Measurements from ENCODE around the gene ANO8. TPM values are rescaled to one million over a fixed set of nuclear protein-coding genes. Genes with fewer than 3 reads are reported as not detected.
"Not testable (repeated sequence)": the region's sequence is repeated elsewhere in the genome, so short reads cannot be mapped to it uniquely, and the experiment has no call there.

The ANO8 gene
- total RNA-seq, 1 donor from 2014 or later = 6.6 TPM

- H3K9me3 Mint-ChIP-seq = no peaks in the 10 kb centered on the region
- peaks cover 17% of the 10 kb centered on the region for H3K36me3 Mint-ChIP-seq (ENCODE audit: low read depth)
- H3K27me3 Mint-ChIP-seq = no peaks in the 10 kb centered on the region
- H3K4me1 Mint-ChIP-seq = peaks cover 30% of the 10 kb centered on the region
- intact Hi-C loops (cut with micrococcal nuclease) = no loop called here
- peak; percentile 57 for DNase-seq
- H3K4me3 Mint-ChIP-seq = peak overlapping the region; percentile 76
- H3K27ac Mint-ChIP-seq = no peak overlapping the region
Measured at GRCh38 chr19:17303940-17304267, 30.8 kb downstream of the ANO8 start.

DNA sequence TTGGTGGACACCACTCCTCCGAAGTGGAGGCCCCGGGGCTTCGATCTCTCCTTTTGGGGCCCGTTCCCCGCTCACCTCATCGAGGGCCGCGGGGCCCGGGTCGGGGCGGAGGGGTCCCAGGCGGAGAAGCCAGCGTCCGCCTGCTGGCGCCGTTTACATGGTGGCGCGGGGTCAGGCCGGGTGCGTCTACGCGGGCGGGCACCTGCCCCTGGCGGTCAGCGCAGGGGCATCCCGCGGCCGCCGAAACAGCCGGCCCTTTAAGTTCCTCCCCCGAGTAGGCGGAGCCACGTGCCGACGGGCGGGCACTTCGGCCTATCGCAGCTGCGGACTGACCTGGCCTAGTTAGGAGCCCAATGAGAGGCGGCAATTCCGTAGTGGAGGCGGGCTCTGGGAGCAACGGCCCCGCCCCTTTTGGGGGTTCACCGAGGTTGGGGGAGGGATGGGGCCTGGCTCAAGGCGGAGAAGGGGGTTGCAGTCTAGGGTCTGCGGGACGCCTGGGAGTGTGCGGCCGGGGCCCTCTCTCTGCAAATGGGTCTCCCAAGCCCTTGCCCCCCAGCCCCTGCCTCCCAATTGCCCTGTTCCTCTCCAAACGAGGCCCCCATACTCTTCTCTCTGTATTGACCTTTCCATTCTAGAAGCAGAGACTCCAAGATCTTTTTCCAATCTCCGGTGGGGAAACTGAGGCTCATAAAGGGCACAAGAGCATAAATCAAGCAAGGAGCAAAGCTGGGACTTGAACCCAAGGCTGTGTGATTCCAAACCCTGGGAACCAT, 31.3 kb downstream of the ANO8 start, which contains the start of gene ABHD8:
ABHD8 (minus strand) TSS at position 259 of the 773 bp plus-strand sequence. CDS start 1,809 bp downstream, outside the sequence.
- DNase-seq = peak; percentile 99
- Mint-ChIP-seq H3K36me3 (ENCODE audit: low read depth) (peaks cover 19% of the 10 kb centered on the region), H3K9me3 (no peaks in the 10 kb centered on the region), H3K4me3 (peak within 1 kb of the TSS; percentile 76), H3K27me3 (no peaks in the 10 kb centered on the region), H3K27ac (peak within 1 kb of the TSS; percentile 62), H3K4me1 (peaks cover 30% of the 10 kb centered on the region)
- intact Hi-C loops (cut with micrococcal nuclease) = no loop called here

- intact Hi-C loops (cut with micrococcal nuclease) = no loop called here
- H3K27ac Mint-ChIP-seq = peak overlapping the region; percentile 20
Measured at GRCh38 chr19:17302391-17303166, 32.1 kb downstream of the ANO8 start.

DNA sequence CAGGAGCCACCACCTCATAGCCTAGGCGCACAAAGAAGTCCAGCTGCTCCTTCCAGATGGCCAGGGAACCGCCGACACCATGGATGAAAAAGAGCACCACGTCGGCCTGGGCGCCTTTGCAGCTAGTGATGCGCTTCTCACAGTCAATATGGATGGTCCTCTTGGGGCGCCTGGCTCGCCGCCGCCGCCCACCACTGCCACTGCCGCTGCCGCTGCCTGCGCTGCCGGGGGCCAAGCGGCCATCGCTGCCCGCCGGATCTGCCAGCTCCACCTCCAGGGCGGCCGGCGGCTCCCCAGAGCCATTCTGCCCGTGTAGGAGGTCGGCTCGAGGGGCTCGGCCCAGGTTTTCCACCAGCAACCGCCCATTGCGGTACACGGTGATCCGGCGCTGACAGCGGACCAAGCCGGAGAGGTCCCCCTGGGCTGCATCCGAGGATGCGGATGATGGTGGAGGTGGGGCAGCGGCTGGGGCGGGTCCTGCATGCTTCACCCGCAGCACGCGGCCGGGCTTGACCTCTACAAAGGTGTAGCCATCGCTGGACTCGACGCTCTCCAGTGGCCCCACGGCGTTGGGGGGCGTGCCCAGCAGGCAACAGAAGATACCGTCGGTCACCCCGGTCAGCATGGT, 33.5 kb downstream of the ANO8 start:
- intact Hi-C loops (cut with micrococcal nuclease) = no loop called here
- Mint-ChIP-seq H3K27me3 (no peaks in the 10 kb centered on the region), H3K27ac (no peak overlapping the region), H3K4me1 (peaks cover 24% of the 10 kb centered on the region), H3K36me3 (ENCODE audit: low read depth) (peaks cover 18% of the 10 kb centered on the region), H3K9me3 (no peaks in the 10 kb centered on the region), H3K4me3 (no peak overlapping the region)
- DNase-seq = no peak

More at GRCh38 chr19:17302391-17303166, 32.1 kb downstream of the ANO8 start:
- Mint-ChIP-seq H3K9me3 (no peaks in the 10 kb centered on the region), H3K36me3 (ENCODE audit: low read depth) (peaks cover 19% of the 10 kb centered on the region), H3K4me1 (peaks cover 26% of the 10 kb centered on the region), H3K4me3 (peak overlapping the region; percentile 76), H3K27me3 (no peaks in the 10 kb centered on the region)
- DNase-seq = peak; percentile 66

DNA sequence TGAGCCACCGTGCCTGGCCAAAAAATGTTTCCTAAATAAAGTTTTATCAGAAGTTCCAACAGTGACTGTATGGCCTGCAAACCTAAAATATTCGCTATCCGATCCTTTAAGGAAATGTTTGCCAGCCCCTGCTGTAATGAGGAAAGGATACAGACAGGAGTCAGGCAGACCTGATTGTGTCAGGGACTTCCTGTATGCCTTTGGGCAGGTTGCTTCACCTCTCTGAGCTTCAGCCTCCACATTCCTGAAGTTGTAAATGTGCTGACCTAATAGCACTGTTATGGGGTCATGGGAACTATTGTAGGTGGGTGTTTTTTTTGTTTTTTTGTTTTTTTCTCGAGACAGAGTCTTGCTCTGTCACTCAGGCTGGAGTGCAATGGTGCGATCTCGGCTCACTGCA, 37.7 kb downstream of the ANO8 start:
- H3K27me3 Mint-ChIP-seq = no peaks in the 10 kb centered on the region
- H3K36me3 Mint-ChIP-seq (ENCODE audit: low read depth) = peaks cover 17% of the 10 kb centered on the region
- no peak overlapping the region for H3K4me3 Mint-ChIP-seq
- no peak overlapping the region for H3K27ac Mint-ChIP-seq
- intact Hi-C loops (cut with micrococcal nuclease) = no loop called here
- no peak for DNase-seq
- no peaks in the 10 kb centered on the region for H3K9me3 Mint-ChIP-seq
- peaks cover 5% of the 10 kb centered on the region for H3K4me1 Mint-ChIP-seq

- intact Hi-C loops (cut with micrococcal nuclease) = no loop called here
- H3K27me3 Mint-ChIP-seq = no peaks in the 10 kb centered on the region
- peaks cover 3% of the 10 kb centered on the region for H3K4me1 Mint-ChIP-seq
- DNase-seq = no peak
- no peak overlapping the region for H3K27ac Mint-ChIP-seq
- H3K36me3 Mint-ChIP-seq (ENCODE audit: low read depth) = peaks cover 16% of the 10 kb centered on the region
- H3K4me3 Mint-ChIP-seq = no peak overlapping the region
- H3K9me3 Mint-ChIP-seq = no peaks in the 10 kb centered on the region
Measured at GRCh38 chr19:17296273-17296672, 38.4 kb downstream of the ANO8 start.

DNA sequence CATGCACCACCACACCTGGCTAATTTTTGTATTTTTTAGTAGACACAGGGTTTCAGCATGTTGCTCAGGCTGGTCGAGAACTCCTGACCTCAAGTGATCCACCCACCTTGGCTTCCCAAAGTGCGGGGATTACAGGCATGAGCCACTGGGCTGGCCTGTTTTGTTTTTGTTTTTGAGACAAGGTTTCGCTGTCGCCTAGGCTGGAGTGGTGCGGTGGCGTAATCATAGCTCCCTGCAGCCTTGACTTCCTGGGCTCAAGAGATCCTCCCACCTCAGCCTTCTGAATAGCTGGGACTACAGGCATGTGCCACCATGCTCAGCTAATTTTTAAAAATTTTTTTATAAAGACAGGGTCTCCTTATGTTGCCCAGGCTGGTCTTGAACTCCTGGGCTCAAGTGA, 39.1 kb downstream of the ANO8 start:
- H3K9me3 Mint-ChIP-seq; H3K27me3 Mint-ChIP-seq; H3K4me3 Mint-ChIP-seq; H3K27ac Mint-ChIP-seq; intact Hi-C loops (cut with micrococcal nuclease); DNase-seq; H3K4me1 Mint-ChIP-seq: not testable (repeated sequence)
- H3K36me3 Mint-ChIP-seq (ENCODE audit: low read depth) = peaks cover 14% of the 10 kb centered on the region

DNA sequence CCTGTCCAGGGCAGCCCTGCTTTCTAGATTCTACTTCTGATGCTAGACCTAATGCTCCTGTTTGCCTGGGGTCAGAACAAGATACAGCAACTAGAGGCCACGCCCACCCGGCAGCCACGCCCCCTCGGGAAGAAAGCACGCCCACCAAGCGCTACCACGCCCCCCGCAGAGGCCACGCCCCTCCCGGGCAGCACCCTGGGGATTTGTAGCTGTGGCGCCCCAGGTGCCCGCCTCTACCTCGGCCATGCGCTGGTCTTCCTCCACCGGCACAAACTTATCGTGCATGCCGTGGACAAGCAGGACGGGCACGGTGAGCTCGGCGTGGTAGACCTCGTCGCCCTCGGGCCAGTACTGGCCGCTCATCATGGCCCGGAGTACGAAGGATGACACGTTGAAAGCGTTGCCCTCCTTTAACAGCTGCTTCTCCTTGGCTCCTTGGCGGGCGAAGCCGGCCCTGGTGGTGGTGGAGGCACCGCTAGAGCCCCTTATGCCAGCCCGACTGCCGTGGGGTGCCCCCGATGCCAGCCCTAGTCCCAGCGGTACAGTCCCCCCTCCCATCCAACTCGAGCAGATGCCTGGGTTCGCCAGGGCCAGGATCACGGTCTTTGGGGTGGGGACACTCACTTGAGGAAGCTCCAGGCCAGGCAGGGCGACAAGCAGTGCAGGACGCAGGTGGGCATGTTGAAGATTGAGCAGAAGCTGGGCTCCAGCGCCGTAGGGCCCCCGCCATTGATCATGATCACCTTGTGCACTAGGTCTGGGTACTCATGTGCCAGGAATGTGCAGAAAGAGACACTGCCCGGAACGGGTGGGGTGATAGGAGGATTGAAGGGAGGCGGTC, 40.4 kb downstream of the ANO8 start:
- intact Hi-C loops (cut with micrococcal nuclease) = no loop called here
- no peak overlapping the region for H3K4me3 Mint-ChIP-seq
- peaks cover 3% of the 10 kb centered on the region for H3K4me1 Mint-ChIP-seq
- H3K36me3 Mint-ChIP-seq (ENCODE audit: low read depth) = peaks cover 10% of the 10 kb centered on the region
- peaks cover 7% of the 10 kb centered on the region for H3K27me3 Mint-ChIP-seq
- DNase-seq = peak; percentile 88
- H3K9me3 Mint-ChIP-seq = no peaks in the 10 kb centered on the region
- no peak overlapping the region for H3K27ac Mint-ChIP-seq

DNA sequence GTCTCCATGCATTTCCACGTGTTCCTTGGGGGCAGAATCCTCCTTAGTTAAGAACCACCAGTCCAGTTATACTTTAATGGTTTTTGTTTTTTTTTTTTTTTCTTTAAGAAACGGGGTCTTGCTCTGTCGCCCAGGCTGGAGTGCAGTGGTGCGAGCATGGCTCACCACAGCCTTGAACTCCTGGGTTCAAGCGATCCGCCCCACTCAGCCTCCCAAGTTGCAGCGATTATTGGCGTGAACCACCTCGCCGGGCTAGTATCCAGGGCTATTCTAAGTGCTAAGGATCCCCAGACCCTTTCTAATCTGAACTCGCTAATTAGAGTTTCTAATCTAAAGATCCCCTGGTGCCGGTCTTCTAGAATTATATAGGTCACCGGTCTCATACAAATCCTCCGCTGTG, 41.0 kb downstream of the ANO8 start:
- no peaks in the 10 kb centered on the region for H3K9me3 Mint-ChIP-seq
- peaks cover 3% of the 10 kb centered on the region for H3K4me1 Mint-ChIP-seq
- DNase-seq = no peak
- intact Hi-C loops (cut with micrococcal nuclease) = no loop called here
- H3K27me3 Mint-ChIP-seq = peaks cover 7% of the 10 kb centered on the region
- H3K4me3 Mint-ChIP-seq = no peak overlapping the region
- no peak overlapping the region for H3K27ac Mint-ChIP-seq
- peaks cover 8% of the 10 kb centered on the region for H3K36me3 Mint-ChIP-seq (ENCODE audit: low read depth)

DNA sequence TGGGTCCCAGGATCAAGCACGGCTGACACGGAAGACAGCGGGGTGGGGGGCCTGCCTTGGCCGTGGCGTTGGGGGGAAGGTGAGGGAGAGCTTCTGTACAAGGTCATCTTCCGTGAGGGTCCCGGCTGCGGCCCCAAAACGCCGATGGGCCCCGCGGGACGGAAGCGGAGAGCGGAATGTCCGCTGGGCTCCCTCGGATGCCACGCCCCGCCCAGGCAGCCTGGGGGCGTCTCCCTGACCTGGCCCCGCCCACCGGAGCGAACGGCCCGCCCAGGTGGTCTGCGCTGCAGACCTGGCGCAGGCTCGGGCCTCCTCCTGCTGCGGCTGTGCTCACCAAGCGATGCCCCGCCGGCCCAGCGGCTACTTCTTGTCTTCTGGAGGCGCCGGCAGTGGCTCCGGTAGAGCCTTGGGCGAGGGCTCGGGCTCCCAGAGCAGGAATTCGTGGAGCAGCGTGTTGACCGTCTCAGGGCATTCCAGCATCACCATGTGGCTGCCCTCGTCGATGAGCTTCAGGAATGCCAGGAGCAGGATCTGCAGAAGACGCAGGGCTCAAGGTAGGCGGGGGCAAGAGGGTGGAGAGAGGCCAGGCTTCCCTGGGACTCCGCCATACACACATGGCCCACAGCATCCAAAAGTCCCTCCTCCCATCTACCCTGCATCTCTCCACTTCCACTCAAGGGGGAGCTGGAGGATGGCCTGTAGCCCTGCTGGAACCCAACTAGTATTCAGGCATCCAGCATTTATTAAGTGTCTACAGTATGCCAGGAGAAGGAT, 42.2 kb downstream of the ANO8 start:
- peak; percentile 95 for DNase-seq
- H3K27ac Mint-ChIP-seq = peak overlapping the region; percentile 89
- peaks cover 3% of the 10 kb centered on the region for H3K36me3 Mint-ChIP-seq (ENCODE audit: low read depth)
- peaks cover 3% of the 10 kb centered on the region for H3K4me1 Mint-ChIP-seq
- peak overlapping the region; percentile 92 for H3K4me3 Mint-ChIP-seq
- H3K27me3 Mint-ChIP-seq = peaks cover 7% of the 10 kb centered on the region
- H3K9me3 Mint-ChIP-seq = no peaks in the 10 kb centered on the region
- intact Hi-C loops (cut with micrococcal nuclease) = loop anchor here (1.0 kb wide), 4 partner anchors 13 to 113 kb away; partner anchors contain the start of genes ANO8, BST2 and MRPL34

DNA sequence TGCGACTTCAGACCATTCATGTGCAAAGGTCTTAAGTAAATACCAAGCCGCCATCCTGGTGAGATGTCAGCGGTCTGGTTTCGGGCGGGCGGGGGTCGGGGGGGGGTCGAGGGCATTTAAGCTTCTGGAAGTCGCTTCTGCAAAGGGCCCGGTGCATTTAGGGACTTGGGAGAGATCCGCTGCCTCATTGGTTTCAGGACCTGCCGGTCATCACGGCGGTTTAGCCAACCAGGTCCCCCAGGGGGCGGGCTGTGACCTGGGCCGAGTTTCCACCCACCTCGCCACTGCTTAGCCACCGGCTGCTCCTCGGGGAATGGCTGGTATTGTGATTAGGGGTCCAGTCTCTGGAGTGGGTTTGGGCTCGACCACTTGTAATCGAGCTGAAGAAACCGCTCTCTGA, 45.2 kb downstream of the ANO8 start:
- Mint-ChIP-seq H3K36me3 (ENCODE audit: low read depth) (peaks cover 2% of the 10 kb centered on the region), H3K4me3 (no peak overlapping the region), H3K9me3 (no peaks in the 10 kb centered on the region), H3K27ac (no peak overlapping the region), H3K27me3 (peaks cover 7% of the 10 kb centered on the region), H3K4me1 (no peaks in the 10 kb centered on the region)
- DNase-seq = peak; percentile 83
- intact Hi-C loops (cut with micrococcal nuclease) = loop anchor here (10.0 kb wide), 1 partner anchor 55 kb away; no protein-coding TSS in a partner anchor

DNA sequence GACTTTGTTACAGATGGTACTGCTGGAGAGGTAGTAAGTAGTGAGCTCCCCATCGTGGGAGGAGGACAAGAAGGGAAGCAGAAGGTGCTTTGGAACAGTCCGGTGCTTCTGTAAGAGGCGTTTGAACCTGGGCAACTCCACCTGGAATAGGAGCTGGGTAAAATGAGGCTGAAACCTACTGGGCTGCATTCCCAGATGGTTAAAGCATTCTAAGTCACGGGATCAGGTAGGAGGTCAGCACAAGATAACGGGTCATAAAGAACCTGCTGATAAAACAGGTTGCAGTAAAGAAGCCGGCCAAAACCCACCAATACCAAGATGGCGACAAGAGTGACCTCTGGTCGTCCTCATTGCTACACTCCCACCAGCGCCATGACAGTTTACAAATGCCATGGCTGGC, 47.9 kb downstream of the ANO8 start:
- intact Hi-C loops (cut with micrococcal nuclease) = loop anchor here (10.0 kb wide), 1 partner anchor 52 kb away; no protein-coding TSS in a partner anchor
- DNase-seq = no peak

More for the DNA sequence above, 47.9 kb downstream of the ANO8 start:
- peaks cover 9% of the 10 kb centered on the region for H3K27me3 Mint-ChIP-seq
- H3K9me3 Mint-ChIP-seq = no peaks in the 10 kb centered on the region
- no peak overlapping the region for H3K27ac Mint-ChIP-seq
- H3K4me3 Mint-ChIP-seq = no peak overlapping the region
- H3K36me3 Mint-ChIP-seq (ENCODE audit: low read depth) = peaks cover 9% of the 10 kb centered on the region
- H3K4me1 Mint-ChIP-seq = peaks cover 5% of the 10 kb centered on the region

Data from activated CD4-positive, alpha-beta T cell treated with anti-CD3 and anti-CD28 coated beads, Interleukin-2, amount 10 ng/mL, durations not matched to agents 24 days and 14 days (primary cell).